ENCODE results near the gene ASPSCR1. TPM values are rescaled to one million over a fixed set of nuclear protein-coding genes. Genes with fewer than 3 reads are reported as not detected.

ASPSCR1 gene
- total and polyA plus RNA-seq, 2 of the 13 experiments (the other 11 are each of a cell fraction or from before 2014, with no cell fraction given) = 274 to 314 TPM

DNA sequence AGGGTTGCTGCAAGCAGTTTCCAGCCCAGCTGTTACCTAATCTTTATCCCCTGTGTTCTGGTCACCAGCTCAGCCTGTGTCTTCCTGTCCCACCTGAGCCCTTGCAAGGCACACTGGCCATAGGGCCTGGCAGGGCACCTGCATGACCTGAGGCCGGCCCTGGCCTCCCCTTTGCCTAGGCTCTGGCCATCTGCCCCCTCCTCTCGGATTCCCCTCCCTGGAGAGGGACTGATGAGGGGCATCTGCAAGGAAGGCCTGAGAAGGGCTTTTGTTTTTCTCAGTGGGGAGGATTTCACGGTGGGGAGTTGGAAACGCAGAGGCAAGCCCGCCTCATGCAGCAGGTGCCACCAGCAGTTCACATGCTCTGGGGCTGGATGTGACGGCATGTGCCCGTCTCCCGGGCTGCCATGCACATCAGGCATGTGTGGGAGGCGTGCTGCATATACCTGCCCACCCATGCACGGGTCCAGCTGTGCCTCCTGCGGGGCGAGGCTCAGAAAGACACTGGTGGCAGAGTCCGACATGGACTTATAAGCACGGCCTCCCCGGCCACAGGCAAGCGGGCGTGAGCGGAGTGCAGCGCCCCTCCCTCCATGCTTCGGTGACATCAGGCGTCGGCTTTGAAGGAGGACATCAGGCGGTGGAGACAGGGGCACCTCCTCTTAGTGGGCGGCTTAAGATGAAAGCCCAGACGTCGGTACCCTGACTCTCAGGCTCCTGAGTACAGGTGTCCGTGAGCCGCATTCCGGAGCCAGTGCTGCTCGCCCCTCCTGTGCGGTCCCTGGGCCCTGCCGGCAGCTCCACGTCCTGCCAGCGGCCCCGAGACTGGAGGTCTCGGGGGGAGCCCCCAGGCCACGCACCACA, 16.5 kb downstream of the ASPSCR1 start (continued):
- peak; percentile 54 for TF ChIP-seq ZNF318 (CRISPR knock-in tag; IDR thresholded peaks at IDR 0.05)
- TF ChIP-seq ZNF160 (CRISPR knock-in tag; IDR thresholded peaks at IDR 0.05) = no peak
- TF ChIP-seq ZNF143 (CRISPR knock-in tag; IDR thresholded peaks at IDR 0.05) = peak; percentile 37; the same call in 1 of the 2 replicates
- TF ChIP-seq REXO4 (CRISPR knock-in tag; IDR thresholded peaks at IDR 0.05; ENCODE audit: borderline replicate concordance) = no peak
- no peak for TF ChIP-seq ELF4 (CRISPR knock-in tag; IDR thresholded peaks at IDR 0.05; ENCODE audit: borderline replicate concordance)
- no peak for TF ChIP-seq ZNF33A (CRISPR knock-in tag; IDR thresholded peaks at IDR 0.05; ENCODE audit: borderline replicate concordance)
- peak; percentile 50 for TF ChIP-seq MEIS1 (CRISPR knock-in tag; IDR thresholded peaks at IDR 0.05; ENCODE audit: borderline replicate concordance)
- TF ChIP-seq CBX5 (CRISPR knock-in tag; IDR thresholded peaks at IDR 0.05; ENCODE audit: borderline replicate concordance) = no peak; the same call in 1 of the 2 replicates
- no peak; the same call in 1 of the 2 replicates for TF ChIP-seq GABPB1 (CRISPR knock-in tag; IDR thresholded peaks at IDR 0.05)
- 0 out of 2 replicates have a peak, but pooled peaks have one; percentile 2 for TF ChIP-seq CBFB (CRISPR knock-in tag; IDR thresholded peaks at IDR 0.05)
- TF ChIP-seq ZNF772 (CRISPR knock-in tag; IDR thresholded peaks at IDR 0.05) = peak; percentile 45; the same call in 1 of the 2 replicates
- 0 out of 2 replicates have a peak, but pooled peaks have one; percentile 49 for TF ChIP-seq SMAD9 (CRISPR knock-in tag; IDR thresholded peaks at IDR 0.05)
- TF ChIP-seq FOXP1 (IDR thresholded peaks at IDR 0.05) = no peak
- TF ChIP-seq FOXP1 (CRISPR knock-in tag; IDR thresholded peaks at IDR 0.05) = no peak
- no peak; the same call in 1 of the 2 replicates for TF ChIP-seq THAP11 (CRISPR knock-in tag; IDR thresholded peaks at IDR 0.05)
- TF ChIP-seq, protein P1, sequence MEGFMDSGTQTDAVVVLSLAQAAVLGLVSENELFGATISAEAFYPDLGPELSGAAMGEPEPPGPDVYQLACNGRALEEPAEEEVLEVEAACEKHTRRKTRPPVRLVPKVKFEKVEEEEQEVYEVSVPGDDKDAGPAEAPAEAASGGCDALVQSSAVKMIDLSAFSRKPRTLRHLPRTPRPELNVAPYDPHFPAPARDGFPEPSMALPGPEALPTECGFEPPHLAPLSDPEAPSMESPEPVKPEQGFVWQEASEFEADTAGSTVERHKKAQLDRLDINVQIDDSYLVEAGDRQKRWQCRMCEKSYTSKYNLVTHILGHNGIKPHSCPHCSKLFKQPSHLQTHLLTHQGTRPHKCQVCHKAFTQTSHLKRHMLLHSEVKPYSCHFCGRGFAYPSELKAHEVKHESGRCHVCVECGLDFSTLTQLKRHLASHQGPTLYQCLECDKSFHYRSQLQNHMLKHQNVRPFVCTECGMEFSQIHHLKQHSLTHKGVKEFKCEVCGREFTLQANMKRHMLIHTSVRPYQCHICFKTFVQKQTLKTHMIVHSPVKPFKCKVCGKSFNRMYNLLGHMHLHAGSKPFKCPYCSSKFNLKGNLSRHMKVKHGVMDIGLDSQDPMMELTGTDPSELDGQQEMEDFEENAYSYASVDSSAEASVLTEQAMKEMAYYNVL (CRISPR knock-in tag; IDR thresholded peaks at IDR 0.05; ENCODE audit: borderline replicate concordance) = no peak; the same call in 1 of the 2 replicates
- peak; percentile 16; the same call in 1 of the 2 replicates for TF ChIP-seq CENPT (CRISPR knock-in tag; IDR thresholded peaks at IDR 0.05; ENCODE audit: low read depth)
